Activated CD4-positive, alpha-beta memory T cell treated with anti-CD3 and anti-CD28 coated beads for 36 hours (primary cell): ENCODE measurements around the gene TSPEAR. TPM values are rescaled to one million over a fixed set of nuclear protein-coding genes. Genes with fewer than 3 reads are reported as not detected.
A peak's percentile ranks its signal among the peaks of the same experiment; 100 is the strongest.

Experiments
- CTCF ChIA-PET: fragments of 350-600 bp; sonication (Branson Sonifier 250); formaldehyde crosslinking; loops from one replicate; lab custom pipeline; 2021; ENCODE audit warnings: antibody characterized with exemption, inconsistent platforms; lab: Charles Lee
- POLR2A ChIA-PET: fragments of 350-600 bp; sonication (Branson Sonifier 250); formaldehyde crosslinking; loops from one replicate; lab custom pipeline; 2021; ENCODE audit warnings: antibody characterized with exemption; lab: Charles Lee
- DNase-seq: peaks from one replicate; pipeline ENCODE4 v3.0.0-alpha.2; 2020
- H3K27ac Mint-ChIP-seq: one replicate; pipeline ENCODE4 v1.8.0; 2021; ENCODE audit warnings: mixed read lengths
- H3K27me3 Mint-ChIP-seq: one replicate; pipeline ENCODE4 v1.8.0; 2021; ENCODE audit warnings: mixed read lengths
- H3K36me3 Mint-ChIP-seq: one replicate; pipeline ENCODE4 v1.8.0; 2021; ENCODE audit warnings: mixed read lengths
- H3K4me1 Mint-ChIP-seq: one replicate; pipeline ENCODE4 v1.8.0; 2021; ENCODE audit warnings: low read depth, mixed read lengths
- H3K4me3 Mint-ChIP-seq: one replicate; pipeline ENCODE4 v1.8.0; 2021; ENCODE audit warnings: mild to moderate bottlenecking, mixed read lengths
- H3K9me3 Mint-ChIP-seq: one replicate; pipeline ENCODE4 v1.8.0; 2021; ENCODE audit warnings: mixed read lengths
- intact Hi-C: fragments of 100-400 bp; cut with micrococcal nuclease; formaldehyde crosslinking; loops from one replicate; pipeline ENCODE4 v1.15.1; 2023
- total RNA-seq, 2 experiments: library from RNA; stranded (reverse); gene quantifications; one replicate each; pipeline ENCODE4 v1.2.3, GENCODE V29; 2021

The TSPEAR gene
- total RNA-seq, 2 experiments from 2014 or later, result not detected

- Mint-ChIP-seq H3K4me1 (no peaks in the 10 kb centered on the region), H3K36me3 (no peaks in the 10 kb centered on the region), H3K27ac (no peak overlapping the region), H3K9me3 (no peaks in the 10 kb centered on the region), H3K4me3 (no peak overlapping the region), H3K27me3 (no peaks in the 10 kb centered on the region)
- ChIA-PET POLR2A (no interaction called here), CTCF (no interaction called here)
- no peak for DNase-seq
- intact Hi-C loops, result no loop called here
Measured at GRCh38 chr21:44460441-44460755, 251.0 kb downstream of the TSPEAR start.

DNA sequence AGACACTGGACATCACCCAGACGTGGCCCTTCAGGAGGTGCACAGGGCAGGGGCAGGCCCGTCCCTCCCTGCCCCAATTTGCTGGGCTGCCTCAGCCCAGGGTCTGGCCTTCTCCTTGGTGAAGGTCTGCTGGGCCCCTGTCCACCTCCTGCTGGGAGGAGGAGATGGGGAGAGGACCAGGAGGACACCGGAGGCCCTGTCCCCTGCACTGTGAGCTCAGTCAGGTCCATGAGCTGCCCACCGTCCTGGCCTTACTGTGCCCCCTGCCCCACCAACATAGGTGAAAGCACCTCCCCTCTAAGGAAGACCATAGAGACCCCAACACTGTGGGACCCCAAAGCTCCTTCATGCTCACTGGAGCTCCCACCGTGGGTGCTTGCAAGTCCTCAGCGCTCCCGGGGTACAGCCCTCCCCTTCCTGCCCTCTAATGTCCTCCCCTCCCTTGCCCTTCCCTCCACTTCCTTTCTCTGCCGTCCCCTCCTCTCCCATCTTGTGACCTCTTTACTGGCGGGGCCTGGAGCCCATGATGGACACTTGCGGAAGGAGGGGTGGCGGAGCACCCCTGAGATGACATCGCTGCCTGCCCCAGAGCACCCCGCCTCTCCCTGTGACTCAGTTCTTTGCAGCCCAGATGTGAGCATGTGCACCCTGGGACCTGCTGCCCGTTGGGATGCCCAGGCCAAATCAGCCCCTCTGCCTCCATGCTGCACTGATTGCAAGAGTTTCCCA lies 251.5 kb downstream of the TSPEAR start:
- POLR2A ChIA-PET, result no interaction called here
- DNase-seq, result no peak
- no peaks in the 10 kb centered on the region for H3K4me1 Mint-ChIP-seq
- no peak overlapping the region for H3K27ac Mint-ChIP-seq
- H3K4me3 Mint-ChIP-seq, result no peak overlapping the region
- no peaks in the 10 kb centered on the region for H3K9me3 Mint-ChIP-seq
- no peaks in the 10 kb centered on the region for H3K36me3 Mint-ChIP-seq
- intact Hi-C loops, result loop anchor here (10.0 kb wide), 1 partner anchor 125 kb away; the partner anchor contains the start of gene CFAP410
- H3K27me3 Mint-ChIP-seq, result no peaks in the 10 kb centered on the region
- CTCF ChIA-PET, result no interaction called here

DNA sequence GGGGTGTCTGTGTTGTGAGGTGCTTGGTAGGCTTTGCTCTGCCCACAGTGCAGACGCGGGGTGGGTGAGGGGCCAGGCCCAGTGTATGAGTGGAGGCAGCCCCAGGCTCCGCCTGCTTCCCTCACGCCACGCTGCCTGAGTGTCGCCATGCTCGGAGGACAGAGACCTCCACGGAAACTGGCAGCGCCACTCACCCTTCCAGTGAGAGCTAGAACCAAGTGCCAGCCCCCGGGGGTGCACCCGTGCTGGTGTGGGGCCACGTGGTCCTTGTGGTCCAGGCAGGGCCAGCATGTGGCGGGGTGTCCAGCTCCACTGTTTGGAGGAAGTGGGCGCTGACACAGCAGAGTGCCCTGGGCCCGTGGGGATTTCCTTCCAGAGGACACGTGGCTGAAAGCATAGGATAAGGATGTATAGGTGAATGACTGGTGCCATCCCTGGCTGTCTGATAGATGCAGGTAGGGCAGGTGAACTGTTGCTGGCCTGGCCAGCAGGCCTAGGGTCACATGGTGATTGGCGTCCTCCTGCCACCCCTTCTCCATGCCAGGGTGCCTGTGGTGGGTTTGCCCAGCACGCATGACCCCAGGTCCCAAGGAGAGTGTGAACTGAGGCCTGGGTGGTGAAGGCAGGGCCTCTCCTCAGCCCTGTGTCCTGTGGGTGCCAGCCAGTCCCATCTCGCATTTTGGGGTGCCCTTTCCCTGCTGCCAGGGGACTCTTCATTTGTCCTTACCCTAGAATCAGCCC lies 252.2 kb downstream of the TSPEAR start:
- Mint-ChIP-seq H3K27ac (no peak overlapping the region), H3K36me3 (no peaks in the 10 kb centered on the region), H3K9me3 (peaks cover 2% of the 10 kb centered on the region), H3K27me3 (no peaks in the 10 kb centered on the region), H3K4me1 (no peaks in the 10 kb centered on the region), H3K4me3 (no peak overlapping the region)
- ChIA-PET CTCF (no interaction called here), POLR2A (no interaction called here)
- intact Hi-C loops, result loop anchor here (10.0 kb wide), 1 partner anchor 124 kb away; the partner anchor contains the start of gene CFAP410
- no peak for DNase-seq

DNA sequence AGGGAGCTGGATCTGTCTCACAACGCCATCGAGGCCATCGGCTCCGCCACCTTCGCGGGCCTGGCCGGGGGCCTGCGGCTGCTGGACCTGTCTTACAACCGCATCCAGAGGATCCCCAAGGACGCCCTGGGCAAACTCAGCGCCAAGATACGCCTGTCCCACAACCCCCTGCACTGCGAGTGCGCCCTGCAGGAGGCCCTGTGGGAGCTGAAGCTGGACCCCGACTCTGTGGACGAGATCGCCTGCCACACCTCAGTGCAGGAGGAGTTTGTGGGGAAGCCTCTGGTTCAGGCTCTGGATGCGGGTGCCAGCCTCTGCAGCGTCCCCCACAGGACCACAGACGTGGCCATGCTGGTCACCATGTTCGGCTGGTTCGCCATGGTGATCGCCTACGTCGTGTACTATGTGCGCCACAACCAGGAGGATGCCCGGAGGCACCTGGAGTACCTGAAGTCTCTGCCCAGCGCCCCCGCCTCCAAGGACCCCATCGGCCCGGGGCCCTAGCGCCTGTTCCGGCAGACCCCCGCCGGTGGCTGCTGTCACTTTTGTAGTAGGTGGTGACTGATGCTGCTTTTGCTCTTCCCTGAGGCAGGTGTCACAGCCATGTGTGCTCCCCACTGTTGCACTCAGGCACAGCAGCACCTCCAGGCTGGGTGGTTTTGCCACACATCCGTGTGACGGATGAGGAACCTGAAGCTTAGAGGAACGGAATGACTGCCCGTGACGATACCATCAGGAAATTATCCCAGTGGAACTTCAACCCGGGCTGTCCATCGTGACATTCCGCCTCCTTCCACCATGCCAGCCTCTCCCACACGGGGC lies 254.2 kb downstream of the TSPEAR start:
- H3K27ac Mint-ChIP-seq, result no peak overlapping the region
- no peak for DNase-seq
- H3K4me1 Mint-ChIP-seq, result no peaks in the 10 kb centered on the region
- H3K27me3 Mint-ChIP-seq, result no peaks in the 10 kb centered on the region
- no peaks in the 10 kb centered on the region for H3K36me3 Mint-ChIP-seq
- peak overlapping the region; percentile 61 for H3K4me3 Mint-ChIP-seq
- CTCF ChIA-PET, result no interaction called here
- POLR2A ChIA-PET, result no interaction called here
- peaks cover 12% of the 10 kb centered on the region for H3K9me3 Mint-ChIP-seq
- intact Hi-C loops, result loop anchor here (10.0 kb wide), 1 partner anchor 122 kb away; the partner anchor contains the start of gene CFAP410

GRCh38 chr21:44456214-44456914 lies 255.0 kb downstream of the TSPEAR start:
- H3K27ac Mint-ChIP-seq, result no peak overlapping the region
- H3K27me3 Mint-ChIP-seq, result peaks cover 4% of the 10 kb centered on the region
- no peak for DNase-seq
- intact Hi-C loops, result loop anchor here (10.0 kb wide), 1 partner anchor 122 kb away; the partner anchor contains the start of gene CFAP410
- no peaks in the 10 kb centered on the region for H3K4me1 Mint-ChIP-seq
- H3K4me3 Mint-ChIP-seq, result peak overlapping the region; percentile 61
- H3K36me3 Mint-ChIP-seq, result no peaks in the 10 kb centered on the region
- CTCF ChIA-PET, result interaction anchor here (0.8 kb wide), 1 partner anchor 152 kb away, joined by 3 read pairs; no protein-coding TSS in a partner anchor
- H3K9me3 Mint-ChIP-seq, result peaks cover 12% of the 10 kb centered on the region
- POLR2A ChIA-PET, result no interaction called here

GRCh38 chr21:44455524-44456213 lies 255.7 kb downstream of the TSPEAR start:
- intact Hi-C loops, result loop anchor here (2.0 to 10.0 kb wide), 2 partner anchors 27 to 121 kb away; partner anchors contain the start of gene CFAP410
- Mint-ChIP-seq H3K27ac (no peak overlapping the region), H3K36me3 (no peaks in the 10 kb centered on the region), H3K4me3 (peak overlapping the region; percentile 69), H3K4me1 (no peaks in the 10 kb centered on the region), H3K27me3 (peaks cover 6% of the 10 kb centered on the region), H3K9me3 (peaks cover 12% of the 10 kb centered on the region)
- DNase-seq, result peak; percentile 57
- ChIA-PET CTCF (interaction anchor here (0.8 to 0.9 kb wide), 2 partner anchors 114 to 152 kb away, joined by 3 to 4 read pairs; no protein-coding TSS in a partner anchor), POLR2A (no interaction called here)

DNA sequence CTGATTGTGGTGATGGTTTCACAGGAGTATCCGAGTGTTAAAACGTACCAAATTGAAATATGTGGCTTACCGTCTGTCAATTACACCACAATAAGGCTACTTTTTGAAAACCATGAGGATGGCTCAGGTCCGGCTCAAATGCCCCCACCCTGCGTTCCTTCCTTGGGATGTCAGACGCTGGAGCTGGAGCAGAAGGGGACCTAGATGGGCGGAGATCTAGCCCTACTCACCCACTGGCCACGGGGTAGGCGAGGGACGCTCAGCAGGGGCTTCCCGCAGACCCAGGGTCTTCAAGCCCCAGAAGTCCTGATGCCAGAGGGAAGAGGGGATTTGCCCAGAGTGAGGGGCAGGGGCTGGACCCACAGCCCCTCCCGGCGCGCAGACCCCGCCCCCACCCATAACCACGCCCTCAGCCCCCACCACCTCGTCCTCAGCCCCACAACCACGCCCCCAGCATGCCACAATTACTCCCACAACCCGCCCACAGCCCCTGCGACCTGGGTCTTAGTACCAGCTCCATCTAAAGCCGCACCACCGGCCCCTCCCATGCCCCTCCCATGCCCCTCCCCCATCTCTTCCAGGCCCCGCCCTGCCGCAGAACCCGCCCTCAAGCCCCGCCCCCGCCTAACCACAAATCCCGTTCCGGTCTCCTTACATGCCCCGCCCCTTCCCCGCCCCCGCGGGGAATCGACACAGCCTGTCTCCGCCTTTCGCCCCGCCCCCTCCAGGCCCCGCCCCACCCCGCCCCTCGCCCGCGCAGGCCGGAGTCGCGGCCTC lies 256.4 kb downstream of the TSPEAR start, which contains the start of gene LRRC3:
Gene LRRC3 (plus strand): TSS at position 764 of the 777 bp plus-strand sequence. CDS start 1,135 bp downstream, outside the sequence.
- intact Hi-C loops, result loop anchor here (2.0 to 10.0 kb wide), 2 partner anchors 26 to 120 kb away; partner anchors contain the start of gene CFAP410
- CTCF ChIA-PET, result interaction anchor here (0.9 kb wide), 1 partner anchor 113 kb away, joined by 4 read pairs; no protein-coding TSS in a partner anchor
- no peak within 1 kb of the TSS for H3K27ac Mint-ChIP-seq
- POLR2A ChIA-PET, result no interaction called here
- H3K9me3 Mint-ChIP-seq, result peaks cover 12% of the 10 kb centered on the region
- H3K4me1 Mint-ChIP-seq, result no peaks in the 10 kb centered on the region
- peaks cover 9% of the 10 kb centered on the region for H3K27me3 Mint-ChIP-seq
- no peaks in the 10 kb centered on the region for H3K36me3 Mint-ChIP-seq
- peak; percentile 91 for DNase-seq
- H3K4me3 Mint-ChIP-seq, result peak within 1 kb of the TSS; percentile 69

DNA sequence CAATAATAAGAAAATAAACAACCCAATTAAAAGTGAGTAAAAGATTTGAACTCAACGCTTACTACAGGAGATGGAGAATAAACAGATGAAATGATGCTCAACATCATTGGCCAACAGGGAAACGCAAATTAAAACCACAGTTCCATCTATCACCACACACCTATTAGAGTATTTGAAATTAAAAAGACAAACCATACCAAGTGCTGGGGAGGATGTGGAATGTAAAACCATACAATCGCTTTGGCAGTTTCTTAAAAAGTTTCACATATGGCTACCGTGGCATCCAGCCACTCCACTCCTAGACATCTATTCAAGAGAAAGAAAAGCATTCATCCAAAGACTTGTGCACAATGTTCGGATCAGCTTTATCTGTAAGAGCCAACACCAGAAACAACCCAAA lies 257.3 kb downstream of the TSPEAR start:
- ChIA-PET POLR2A (no interaction called here), CTCF (no interaction called here)
- H3K4me3 Mint-ChIP-seq, result no peak overlapping the region
- H3K9me3 Mint-ChIP-seq, result peaks cover 12% of the 10 kb centered on the region
- no peaks in the 10 kb centered on the region for H3K4me1 Mint-ChIP-seq
- no peak overlapping the region for H3K27ac Mint-ChIP-seq
- peaks cover 9% of the 10 kb centered on the region for H3K27me3 Mint-ChIP-seq
- H3K36me3 Mint-ChIP-seq, result no peaks in the 10 kb centered on the region
- DNase-seq, result no peak
- intact Hi-C loops, result loop anchor here (2.0 to 10.0 kb wide), 2 partner anchors 25 to 119 kb away; partner anchors contain the start of gene CFAP410

DNA sequence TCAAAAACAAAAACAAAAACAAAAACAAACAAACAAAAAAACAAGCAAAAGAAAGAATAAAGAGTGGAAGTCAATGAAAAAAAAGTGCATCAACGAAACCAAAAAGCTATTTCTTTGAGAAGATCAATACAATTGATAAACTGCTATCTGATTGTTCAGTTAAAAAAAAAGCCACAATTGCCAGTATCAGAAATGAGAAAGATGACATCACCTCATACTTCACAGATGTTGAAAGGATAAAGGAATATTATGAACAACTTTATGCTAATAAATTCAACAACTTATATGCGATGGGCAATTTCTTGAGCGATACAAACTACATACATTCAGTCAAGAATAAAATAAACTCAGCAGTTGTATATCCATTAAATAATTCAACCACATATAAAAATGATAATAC lies 258.3 kb downstream of the TSPEAR start:
- intact Hi-C loops, result loop anchor here (10.0 kb wide), 1 partner anchor 118 kb away; the partner anchor contains the start of gene CFAP410
- no peaks in the 10 kb centered on the region for H3K36me3 Mint-ChIP-seq
- peaks cover 9% of the 10 kb centered on the region for H3K27me3 Mint-ChIP-seq
- no peak for DNase-seq
- no peak overlapping the region for H3K4me3 Mint-ChIP-seq
- no peak overlapping the region for H3K27ac Mint-ChIP-seq
- POLR2A ChIA-PET, result no interaction called here
- CTCF ChIA-PET, result no interaction called here
- no peaks in the 10 kb centered on the region for H3K4me1 Mint-ChIP-seq
- peaks cover 12% of the 10 kb centered on the region for H3K9me3 Mint-ChIP-seq

DNA sequence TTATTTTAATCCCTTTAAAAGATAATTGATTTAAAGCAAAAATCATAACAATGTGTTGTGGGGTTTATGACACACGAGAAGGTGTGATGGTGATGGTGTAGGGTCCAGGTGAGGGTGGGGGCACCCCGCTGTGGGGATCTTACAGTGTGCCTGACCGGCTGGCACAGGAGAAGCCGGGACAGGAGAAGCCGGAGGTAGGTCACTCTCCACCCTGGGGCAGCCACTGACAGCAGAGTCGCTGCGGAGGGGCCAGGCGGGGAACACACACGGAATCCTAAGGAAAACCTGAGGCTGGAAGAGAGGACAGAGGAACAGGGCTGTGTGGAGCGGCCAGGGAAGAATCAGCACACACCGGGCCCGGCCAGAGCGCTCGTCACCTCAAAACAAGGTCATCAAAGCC lies 260.4 kb downstream of the TSPEAR start:
- ChIA-PET POLR2A (no interaction called here), CTCF (no interaction called here)
- no peaks in the 10 kb centered on the region for H3K4me1 Mint-ChIP-seq
- H3K27ac Mint-ChIP-seq, result no peak overlapping the region
- H3K4me3 Mint-ChIP-seq, result no peak overlapping the region
- no peak for DNase-seq
- H3K27me3 Mint-ChIP-seq, result peaks cover 11% of the 10 kb centered on the region
- H3K9me3 Mint-ChIP-seq, result peaks cover 12% of the 10 kb centered on the region
- intact Hi-C loops, result loop anchor here (10.0 kb wide), 1 partner anchor 116 kb away; the partner anchor contains the start of gene CFAP410
- H3K36me3 Mint-ChIP-seq, result no peaks in the 10 kb centered on the region
